ENCODE data around the gene CLTC. TPM values are rescaled to one million over a fixed set of nuclear protein-coding genes. Genes with fewer than 3 reads are reported as not detected.

Gene CLTC
- total RNA-seq (2022; extraction: Qiagen RNA extraction; ENCODE audit: low read depth) = 170 to 205 TPM (median 197 TPM) in 5 replicates

GRCh38 chr17:59619298-59620063 lies at the start of gene CLTC:
CLTC (plus strand) TSS chr17:59619895; CDS start chr17:59620132, 237 bp downstream.

GRCh38 chr17:59707149-59707970 lies 87.7 kb downstream of the CLTC start, which contains the start of the genes PTRH2 and VMP1:
PTRH2 (minus strand) TSS chr17:59707430; CDS start chr17:59697978, 9,452 bp downstream.
VMP1 (plus strand) TSS chr17:59707654; CDS start chr17:59731447, 23,793 bp downstream.

Other genes with a start within 250 kb of the CLTC start
- gene DHX40, start 54.3 kb upstream of the CLTC start, total RNA-seq (2022; extraction: Qiagen RNA extraction; ENCODE audit: low read depth) = 30.5 to 44.4 TPM (median 40.2 TPM) in 5 replicates
- gene PTRH2, start 87.5 kb downstream of the CLTC start, total RNA-seq (2022; extraction: Qiagen RNA extraction; ENCODE audit: low read depth) = 96.7 to 125 TPM (median 103 TPM) in 5 replicates
- 126 to 208 TPM (median 160 TPM) in 5 replicates for gene VMP1, start 87.8 kb downstream of the CLTC start, total RNA-seq (2022; extraction: Qiagen RNA extraction; ENCODE audit: low read depth)